HepG2 (cell line): Measurements from ENCODE around the gene IGLON5. TPM values are rescaled to one million over a fixed set of nuclear protein-coding genes. Genes with fewer than 3 reads are reported as not detected.
A peak's percentile ranks its signal among the peaks of the same experiment; 100 is the strongest.

ENCODE experiments used
- ASH2L ChIP-seq: fragments of 300-600, 200-600 bp; sonication (generic); IDR thresholded peaks from 2 replicates; pipeline ENCODE4 v1.7.0; 2017; ENCODE audit warnings: low read depth, mild to moderate bottlenecking, moderate library complexity, mixed read lengths, low read length; ENCODE audit not compliant: insufficient read length
- DRAP1 ChIP-seq: IDR thresholded peaks from 2 replicates; pipeline ENCODE4 v1.6.1; 2016; ENCODE audit warnings: missing genetic modification reagents, missing compliant biosample characterization
- IRF2 ChIP-seq: IDR thresholded peaks from 2 replicates; pipeline ENCODE4 v1.6.1; 2018; ENCODE audit warnings: missing genetic modification reagents, missing compliant biosample characterization
- KDM2A ChIP-seq: sonication (generic); formaldehyde crosslinking; IDR thresholded peaks from 2 replicates; pipeline ENCODE4 v1.4.0; 2020; ENCODE audit warnings: low read depth, missing genetic modification reagents, borderline replicate concordance
- KLF16 ChIP-seq, 2 experiments: sonication (generic) in 1 of 2; formaldehyde crosslinking in 1 of 2; IDR thresholded peaks; 2 replicates each; pipeline versions ENCODE4 v1.6.1 to v1.8.0; 2016 to 2023; ENCODE audit warnings: missing genetic modification reagents in 2 of 2, missing compliant biosample characterization in 1 of 2
- MZF1 ChIP-seq: sonication (generic); formaldehyde crosslinking; IDR thresholded peaks from 2 replicates; pipeline ENCODE4 v1.8.1; 2023; ENCODE audit warnings: mild to moderate bottlenecking, missing genetic modification reagents, borderline replicate concordance
- PHF8 ChIP-seq: sonication (generic); formaldehyde crosslinking; IDR thresholded peaks from 2 replicates; pipeline ENCODE4 v1.5.0; 2020; ENCODE audit warnings: missing genetic modification reagents
- POLR2A ChIP-seq, 2 experiments: IDR thresholded peaks; 2 replicates each; pipeline ENCODE4 v1.6.1; 2011; ENCODE audit warnings: low read depth in 2 of 2, low read length in 2 of 2, mild to moderate bottlenecking in 1 of 2, moderate library complexity in 1 of 2; ENCODE audit not compliant: insufficient read depth in 1 of 2
- SAFB2 ChIP-seq: sonication (generic); formaldehyde crosslinking; IDR thresholded peaks from 2 replicates; pipeline ENCODE4 v1.5.1; 2020; ENCODE audit warnings: missing genetic modification reagents, low read depth, mild to moderate bottlenecking, borderline replicate concordance
- YY1 ChIP-seq: IDR thresholded peaks from 2 replicates; pipeline ENCODE4 v1.6.1; 2011; ENCODE audit warnings: low read length, low read depth, moderate library complexity, mild to moderate bottlenecking; ENCODE audit not compliant: insufficient read depth, insufficient replicate concordance
- ZBED4 ChIP-seq: sonication (generic); formaldehyde crosslinking; IDR thresholded peaks from 2 replicates; pipeline ENCODE4 v1.4.0; 2020; ENCODE audit warnings: missing genetic modification reagents, borderline replicate concordance
- ZBTB21 ChIP-seq: sonication (generic); formaldehyde crosslinking; IDR thresholded peaks from 2 replicates; pipeline ENCODE4 v1.4.0; 2020; ENCODE audit warnings: missing genetic modification reagents
- ZBTB7B ChIP-seq: sonication (generic); formaldehyde crosslinking; IDR thresholded peaks from 2 replicates; pipeline ENCODE4 v1.4.0; 2020; ENCODE audit warnings: missing genetic modification reagents
- ZNF124 ChIP-seq: sonication (generic); formaldehyde crosslinking; IDR thresholded peaks from 2 replicates; pipeline ENCODE4 v1.4.0; 2020; ENCODE audit warnings: missing genetic modification reagents
- ZNF143 ChIP-seq: sonication (generic); formaldehyde crosslinking; IDR thresholded peaks from 2 replicates; pipeline ENCODE4 v1.4.0; 2020; ENCODE audit warnings: missing genetic modification reagents
- ZSCAN25 ChIP-seq: sonication (generic); formaldehyde crosslinking; IDR thresholded peaks from 2 replicates; pipeline ENCODE4 v1.8.0; 2022; ENCODE audit warnings: mild to moderate bottlenecking, missing genetic modification reagents
- polyA plus RNA-seq, 8 experiments: library from polyadenylated mRNA; depleted of rRNA in 3 of 8; stranded (reverse) in 7 of 8; unstranded in 1 of 8; fragments of >200 nt; fragmentation: Illumina TruSeq in 4 of 8; extraction: Trizol in 4 of 8; gene quantifications; 2 replicates each; pipeline versions ENCODE4 v1.2.1 to v1.2.3, GENCODE V29; 2011 to 2016; ENCODE audit warnings: low read depth in 4 of 8, missing spikeins in 1 of 8, mixed read lengths in 1 of 8; ENCODE audit not compliant: insufficient read depth in 1 of 8
- total RNA-seq, 5 experiments: library from RNA; depleted of rRNA; stranded (reverse); fragments of >200 nt; fragmentation: Illumina TruSeq; extraction: Trizol; gene quantifications; 2 replicates each; pipeline ENCODE4 v1.2.3, GENCODE V29; 2016; ENCODE audit warnings: low read depth in 1 of 5
- TF ChIP-seq, protein P1 (sequence below): sonication (generic); formaldehyde crosslinking; IDR thresholded peaks from 2 replicates; pipeline ENCODE4 v1.4.0; 2020; ENCODE audit warnings: missing genetic modification reagents
- TF ChIP-seq, protein P2 (sequence below): sonication (generic); formaldehyde crosslinking; IDR thresholded peaks from 2 replicates; pipeline ENCODE4 v1.4.0; 2020; ENCODE audit warnings: low read depth, missing genetic modification reagents

IGLON5 gene
- total and polyA plus RNA-seq, 2 of the 13 experiments (the other 11 are each of a cell fraction or from before 2014, with no cell fraction given) = 0.04 to 5.7 TPM

DNA sequence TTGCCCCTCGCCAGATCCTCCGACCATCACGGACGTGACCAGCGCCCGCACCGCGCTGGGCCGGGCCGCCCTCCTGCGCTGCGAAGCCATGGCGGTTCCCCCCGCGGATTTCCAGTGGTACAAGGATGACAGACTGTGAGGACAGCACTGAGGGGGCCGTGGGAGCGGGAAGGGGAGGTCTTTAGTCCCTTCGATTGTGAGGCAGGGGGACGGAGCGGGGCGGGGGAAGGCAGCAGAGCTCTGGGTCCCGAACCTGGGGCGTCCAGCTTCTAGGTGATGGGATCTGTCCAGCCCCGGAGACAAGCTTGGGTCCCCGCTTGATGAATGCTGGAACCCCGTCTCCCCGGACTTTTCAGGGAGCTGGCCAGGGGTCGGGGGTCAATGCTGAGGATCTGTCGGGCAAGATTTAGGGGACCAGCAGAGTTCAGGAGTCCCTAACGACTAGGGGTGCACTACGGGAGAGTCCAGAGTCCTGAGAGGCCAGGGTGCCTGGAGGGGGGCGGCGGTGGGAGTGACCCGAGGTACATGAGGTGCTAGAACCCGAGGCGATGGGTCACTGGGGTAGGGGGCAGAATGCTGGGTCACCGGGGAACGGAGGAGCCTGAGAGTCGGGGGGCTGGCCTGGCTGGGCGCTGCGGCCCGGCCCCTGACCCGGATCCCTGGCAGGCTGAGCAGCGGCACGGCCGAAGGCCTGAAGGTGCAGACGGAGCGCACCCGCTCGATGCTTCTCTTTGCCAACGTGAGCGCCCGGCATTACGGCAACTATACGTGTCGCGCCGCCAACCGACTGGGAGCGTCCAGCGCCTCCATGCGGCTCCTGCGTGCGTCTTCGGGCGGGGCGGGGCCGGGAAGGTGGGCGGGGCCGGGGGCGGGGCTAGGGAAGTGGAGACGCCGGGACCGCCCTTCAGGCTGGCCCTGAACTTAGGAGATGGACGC, 15.9 kb downstream of the IGLON5 start (continued):
- TF ChIP-seq ZBED4 (CRISPR knock-in tag) (no peak), ASH2L (no peak), MZF1 (CRISPR knock-in tag) (no peak), KDM2A (CRISPR knock-in tag) (peak; percentile 93), ZBTB21 (CRISPR knock-in tag) (no peak), SAFB2 (CRISPR knock-in tag) (no peak), ZBTB7B (CRISPR knock-in tag) (no peak), PHF8 (CRISPR knock-in tag) (peak; percentile 33; the same call in 1 of the 2 replicates), POLR2A (IDR thresholded peaks at IDR 0.05; ENCODE audit: insufficient read depth in 1 of 2, low read depth in 2 of 2, low read length in 2 of 2) (peak in 1 of 2 experiments; percentile 61; a peak in 3 of 4 replicates), ZNF124 (0 out of 2 replicates have a peak, but pooled peaks have one; percentile 27), ZSCAN25 (CRISPR knock-in tag) (no peak), YY1 (peak; percentile 51), DRAP1 (CRISPR knock-in tag) (0 out of 2 replicates have a peak, but pooled peaks have one; percentile 33), IRF2 (CRISPR knock-in tag) (0 out of 2 replicates have a peak, but pooled peaks have one; percentile 16), KLF16 (CRISPR knock-in tag; IDR thresholded peaks at IDR 0.05) (peak in 1 of 2 experiments; percentile 42; a peak in 1 of 4 replicates), ZNF143 (no peak)
- TF ChIP-seq, protein P1, sequence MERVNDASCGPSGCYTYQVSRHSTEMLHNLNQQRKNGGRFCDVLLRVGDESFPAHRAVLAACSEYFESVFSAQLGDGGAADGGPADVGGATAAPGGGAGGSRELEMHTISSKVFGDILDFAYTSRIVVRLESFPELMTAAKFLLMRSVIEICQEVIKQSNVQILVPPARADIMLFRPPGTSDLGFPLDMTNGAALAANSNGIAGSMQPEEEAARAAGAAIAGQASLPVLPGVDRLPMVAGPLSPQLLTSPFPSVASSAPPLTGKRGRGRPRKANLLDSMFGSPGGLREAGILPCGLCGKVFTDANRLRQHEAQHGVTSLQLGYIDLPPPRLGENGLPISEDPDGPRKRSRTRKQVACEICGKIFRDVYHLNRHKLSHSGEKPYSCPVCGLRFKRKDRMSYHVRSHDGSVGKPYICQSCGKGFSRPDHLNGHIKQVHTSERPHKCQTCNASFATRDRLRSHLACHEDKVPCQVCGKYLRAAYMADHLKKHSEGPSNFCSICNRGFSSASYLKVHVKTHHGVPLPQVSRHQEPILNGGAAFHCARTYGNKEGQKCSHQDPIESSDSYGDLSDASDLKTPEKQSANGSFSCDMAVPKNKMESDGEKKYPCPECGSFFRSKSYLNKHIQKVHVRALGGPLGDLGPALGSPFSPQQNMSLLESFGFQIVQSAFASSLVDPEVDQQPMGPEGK = peak; percentile 14; the same call in 1 of the 2 replicates
- TF ChIP-seq, protein P2, sequence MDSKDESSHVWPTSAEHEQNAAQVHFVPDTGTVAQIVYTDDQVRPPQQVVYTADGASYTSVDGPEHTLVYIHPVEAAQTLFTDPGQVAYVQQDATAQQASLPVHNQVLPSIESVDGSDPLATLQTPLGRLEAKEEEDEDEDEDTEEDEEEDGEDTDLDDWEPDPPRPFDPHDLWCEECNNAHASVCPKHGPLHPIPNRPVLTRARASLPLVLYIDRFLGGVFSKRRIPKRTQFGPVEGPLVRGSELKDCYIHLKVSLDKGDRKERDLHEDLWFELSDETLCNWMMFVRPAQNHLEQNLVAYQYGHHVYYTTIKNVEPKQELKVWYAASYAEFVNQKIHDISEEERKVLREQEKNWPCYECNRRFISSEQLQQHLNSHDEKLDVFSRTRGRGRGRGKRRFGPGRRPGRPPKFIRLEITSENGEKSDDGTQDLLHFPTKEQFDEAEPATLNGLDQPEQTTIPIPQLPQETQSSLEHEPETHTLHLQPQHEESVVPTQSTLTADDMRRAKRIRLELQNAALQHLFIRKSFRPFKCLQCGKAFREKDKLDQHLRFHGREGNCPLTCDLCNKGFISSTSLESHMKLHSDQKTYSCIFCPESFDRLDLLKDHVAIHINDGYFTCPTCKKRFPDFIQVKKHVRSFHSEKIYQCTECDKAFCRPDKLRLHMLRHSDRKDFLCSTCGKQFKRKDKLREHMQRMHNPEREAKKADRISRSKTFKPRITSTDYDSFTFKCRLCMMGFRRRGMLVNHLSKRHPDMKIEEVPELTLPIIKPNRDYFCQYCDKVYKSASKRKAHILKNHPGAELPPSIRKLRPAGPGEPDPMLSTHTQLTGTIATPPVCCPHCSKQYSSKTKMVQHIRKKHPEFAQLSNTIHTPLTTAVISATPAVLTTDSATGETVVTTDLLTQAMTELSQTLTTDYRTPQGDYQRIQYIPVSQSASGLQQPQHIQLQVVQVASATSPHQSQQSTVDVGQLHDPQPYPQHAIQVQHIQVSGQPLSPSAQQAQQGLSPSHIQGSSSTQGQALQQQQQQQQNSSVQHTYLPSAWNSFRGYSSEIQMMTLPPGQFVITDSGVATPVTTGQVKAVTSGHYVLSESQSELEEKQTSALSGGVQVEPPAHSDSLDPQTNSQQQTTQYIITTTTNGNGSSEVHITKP (CRISPR knock-in tag) = no peak
